ENCODE results near the gene CLEC2B. TPM values are rescaled to one million over a fixed set of nuclear protein-coding genes. Genes with fewer than 3 reads are reported as not detected.

Gene CLEC2B
- total RNA-seq, 1 experiment from 2014 or later, result not detected

DNA sequence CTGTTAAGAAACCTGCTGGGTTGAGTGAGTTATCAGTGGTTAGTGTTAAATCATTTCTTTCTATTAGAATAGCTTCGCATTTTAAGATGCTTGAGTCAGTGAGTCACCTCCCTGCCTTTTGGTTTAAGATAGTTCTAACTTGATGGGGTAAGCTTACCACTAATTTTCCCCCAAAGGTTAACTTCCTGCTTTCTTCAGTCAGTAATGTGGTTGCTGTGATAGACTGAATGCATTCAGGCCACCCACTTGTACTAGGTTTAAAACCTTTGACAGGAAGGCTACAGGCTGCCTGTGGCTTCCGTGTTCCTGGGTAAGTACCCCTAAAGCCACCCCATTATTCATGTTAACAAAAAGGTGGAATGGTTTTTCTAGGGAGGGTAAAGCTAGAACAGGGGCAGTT, 37.7 kb upstream of the CLEC2B start:
- Histone ChIP-seq H3K9ac (ENCODE audit: extremely low read depth, insufficient read length, low read length) (no peak overlapping the region), H3K27ac (ENCODE audit: insufficient read length, low read depth, low read length) (no peak overlapping the region), H2BK12ac (ENCODE audit: insufficient read length, low read depth, low read length) (no peak overlapping the region), H3K27me3 (ENCODE audit: insufficient read depth, low read length) (no peaks in the 10 kb centered on the region), H3K56ac (ENCODE audit: insufficient read length, low read depth, low read length) (no peak overlapping the region), H3K14ac (ENCODE audit: insufficient read depth, low read length) (no peak overlapping the region), H3K4me2 (ENCODE audit: insufficient read depth, insufficient read length, low read length) (no peak overlapping the region), H3K23me2 (ENCODE audit: insufficient read length, low read depth, low read length, poor library complexity, severe bottlenecking) (no peaks in the 10 kb centered on the region), H4K5ac (ENCODE audit: insufficient read length, low read depth, low read length) (no peak overlapping the region), H3T11ph (ENCODE audit: low read length) (no peak overlapping the region), H2BK15ac (ENCODE audit: low read depth, low read length) (no peak overlapping the region), H3K18ac (ENCODE audit: insufficient read length, low read depth, low read length) (no peak overlapping the region), H3K23ac (ENCODE audit: insufficient read length, low read depth, low read length) (no peak overlapping the region), H4K91ac (ENCODE audit: insufficient read length, low read depth, low read length) (no peak overlapping the region), H2BK120ac (ENCODE audit: low read depth, low read length, poor library complexity, severe bottlenecking) (no peak overlapping the region), H4K20me1 (ENCODE audit: control insufficient read depth, insufficient read depth, insufficient read length) (no peaks in the 10 kb centered on the region), H2AFZ (ENCODE audit: low read length) (no peak overlapping the region), H2AK5ac (ENCODE audit: insufficient read length, low read length) (no peak overlapping the region), H3K79me1 (ENCODE audit: insufficient read depth, low read depth, low read length, poor library complexity, severe bottlenecking) (no peaks in the 10 kb centered on the region), H2BK20ac (ENCODE audit: low read depth, low read length, poor library complexity, severe bottlenecking) (no peak overlapping the region), H3K9me3 (ENCODE audit: control insufficient read depth, low read depth, low read length) (peaks cover 13% of the 10 kb centered on the region), H3K4ac (ENCODE audit: low read depth, low read length) (no peak overlapping the region), H3K79me2 (ENCODE audit: insufficient read depth, low read length) (no peaks in the 10 kb centered on the region), H4K8ac (replicated peaks; ENCODE audit: insufficient read length, low read depth, low read length) (no peak overlapping the region), H3K4me1 (ENCODE audit: insufficient read depth, low read length) (no peaks in the 10 kb centered on the region), H2BK5ac (ENCODE audit: insufficient read length, low read length) (no peak overlapping the region)
- DNase-seq, result no peak
- no peak overlapping the region for H3K27ac Mint-ChIP-seq
- WGBS (ENCODE audit: extremely low coverage, insufficient read length, low lambda C conversion rate), result no CpG with 5 or more reads among the region's 2 CpGs
- H3K9me3 Mint-ChIP-seq, result peaks cover 48 to 50% of the 10 kb centered on the region in 2 experiments
- H3K36me3 Mint-ChIP-seq (ENCODE audit: insufficient read depth in 1 of 3, low read depth in 3 of 3), result peaks cover 20 to 50% (median 47%) of the 10 kb centered on the region in 3 experiments
- no peaks in the 10 kb centered on the region for H3K4me1 Mint-ChIP-seq
- H3K4me3 Mint-ChIP-seq, result no peak overlapping the region
- H3K27me3 Mint-ChIP-seq (ENCODE audit: low read depth), result peaks cover 2% of the 10 kb centered on the region; the same call in 1 of the 2 replicates
- TF ChIP-seq, protein P1, sequence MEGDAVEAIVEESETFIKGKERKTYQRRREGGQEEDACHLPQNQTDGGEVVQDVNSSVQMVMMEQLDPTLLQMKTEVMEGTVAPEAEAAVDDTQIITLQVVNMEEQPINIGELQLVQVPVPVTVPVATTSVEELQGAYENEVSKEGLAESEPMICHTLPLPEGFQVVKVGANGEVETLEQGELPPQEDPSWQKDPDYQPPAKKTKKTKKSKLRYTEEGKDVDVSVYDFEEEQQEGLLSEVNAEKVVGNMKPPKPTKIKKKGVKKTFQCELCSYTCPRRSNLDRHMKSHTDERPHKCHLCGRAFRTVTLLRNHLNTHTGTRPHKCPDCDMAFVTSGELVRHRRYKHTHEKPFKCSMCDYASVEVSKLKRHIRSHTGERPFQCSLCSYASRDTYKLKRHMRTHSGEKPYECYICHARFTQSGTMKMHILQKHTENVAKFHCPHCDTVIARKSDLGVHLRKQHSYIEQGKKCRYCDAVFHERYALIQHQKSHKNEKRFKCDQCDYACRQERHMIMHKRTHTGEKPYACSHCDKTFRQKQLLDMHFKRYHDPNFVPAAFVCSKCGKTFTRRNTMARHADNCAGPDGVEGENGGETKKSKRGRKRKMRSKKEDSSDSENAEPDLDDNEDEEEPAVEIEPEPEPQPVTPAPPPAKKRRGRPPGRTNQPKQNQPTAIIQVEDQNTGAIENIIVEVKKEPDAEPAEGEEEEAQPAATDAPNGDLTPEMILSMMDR (conservative IDR thresholded peaks at IDR 0.05), result no peak

Data from H9 (cell line).